Stimulated activated CD4-positive, alpha-beta T cell treated with anti-CD3 and anti-CD28 coated beads, Interleukin-15, amount 100 ng/mL, for 24 hours (primary cell): Measurements from ENCODE around the gene ERCC3.
A peak's percentile ranks its signal among the peaks of the same experiment; 100 is the strongest.

Experiments
- DNase-seq: peaks from one replicate; pipeline ENCODE4 v3.0.0-alpha.2; 2020

Gene ERCC3

DNA sequence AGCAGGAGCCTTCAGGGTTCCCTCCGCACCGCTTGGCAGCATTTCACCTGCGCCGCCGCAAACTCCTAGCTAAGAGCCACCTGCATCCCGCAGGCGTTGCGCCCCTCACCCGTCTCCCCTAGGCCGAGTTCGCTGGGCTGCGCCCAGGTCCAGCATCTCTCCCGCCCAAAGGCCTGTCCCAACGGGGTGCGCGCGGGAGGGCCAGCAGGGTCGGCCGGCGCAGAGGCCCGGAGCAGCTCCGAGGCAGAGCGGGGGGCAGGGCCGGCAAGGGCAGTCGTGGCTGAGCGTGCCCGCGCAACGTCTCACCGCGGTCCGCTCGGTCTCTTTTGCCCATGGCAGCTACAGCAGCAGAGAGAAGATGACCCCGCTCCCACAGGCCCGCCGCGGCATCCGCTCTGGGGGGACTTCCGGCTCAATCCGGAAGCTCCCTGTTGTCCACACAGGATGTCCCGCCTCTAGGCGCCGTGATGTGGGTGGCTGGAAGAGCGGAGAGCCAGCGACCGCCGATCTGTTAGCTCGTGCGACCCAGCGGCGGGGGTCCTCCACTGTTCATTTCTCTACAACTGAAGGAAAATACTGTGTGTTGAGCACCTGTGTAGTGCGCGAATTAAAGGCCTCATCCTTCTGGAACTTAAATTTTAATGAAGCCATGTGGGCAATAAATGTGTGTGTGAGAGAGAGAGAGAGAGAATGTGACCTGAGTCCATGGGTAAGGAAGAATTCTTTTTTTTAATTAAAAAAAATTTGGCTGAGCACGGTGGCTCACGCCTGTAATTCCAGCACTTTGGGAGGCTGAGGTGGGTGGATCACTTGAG, at the start of gene ERCC3:
Gene ERCC3 (minus strand): TSS at position 397 of the 815 bp plus-strand sequence. CDS start 63 bp downstream, at position 334.
- DNase-seq: peak; percentile 93

- DNase-seq: no peak
These were observed 49.3 kb upstream of the ERCC3 start for GRCh38 chr2:127343277-127343676.

DNA sequence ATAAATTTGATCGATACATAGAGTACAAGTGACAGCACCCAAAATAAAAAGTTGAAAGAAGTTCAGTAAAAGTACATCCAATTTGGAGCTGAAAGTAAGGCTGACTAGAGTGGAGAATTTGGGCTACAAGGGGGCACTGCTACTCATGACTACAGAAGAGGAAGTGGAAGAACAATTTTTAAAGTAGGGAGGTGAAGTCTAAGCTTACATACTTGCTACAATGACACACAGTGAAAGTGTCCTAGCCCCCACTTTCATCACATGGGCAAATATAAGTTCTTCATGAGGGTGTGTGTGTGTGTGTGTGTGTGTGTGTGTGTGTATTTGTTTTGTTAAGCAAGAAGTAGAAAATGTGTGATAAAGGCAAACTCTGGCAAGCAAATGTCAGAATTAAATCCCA, 48.2 kb upstream of the ERCC3 start:
- DNase-seq: no peak

- no peak for DNase-seq
These were observed 38.4 kb upstream of the ERCC3 start for GRCh38 chr2:127332335-127332734.

- no peak for DNase-seq
These were observed 36.8 kb upstream of the ERCC3 start for GRCh38 chr2:127330753-127331152.

GRCh38 chr2:127326289-127326945, 32.5 kb upstream of the ERCC3 start:
- no peak for DNase-seq

GRCh38 chr2:127324635-127325034, 30.7 kb upstream of the ERCC3 start:
- no peak for DNase-seq

GRCh38 chr2:127321303-127321702, 27.4 kb upstream of the ERCC3 start:
- no peak for DNase-seq

DNA sequence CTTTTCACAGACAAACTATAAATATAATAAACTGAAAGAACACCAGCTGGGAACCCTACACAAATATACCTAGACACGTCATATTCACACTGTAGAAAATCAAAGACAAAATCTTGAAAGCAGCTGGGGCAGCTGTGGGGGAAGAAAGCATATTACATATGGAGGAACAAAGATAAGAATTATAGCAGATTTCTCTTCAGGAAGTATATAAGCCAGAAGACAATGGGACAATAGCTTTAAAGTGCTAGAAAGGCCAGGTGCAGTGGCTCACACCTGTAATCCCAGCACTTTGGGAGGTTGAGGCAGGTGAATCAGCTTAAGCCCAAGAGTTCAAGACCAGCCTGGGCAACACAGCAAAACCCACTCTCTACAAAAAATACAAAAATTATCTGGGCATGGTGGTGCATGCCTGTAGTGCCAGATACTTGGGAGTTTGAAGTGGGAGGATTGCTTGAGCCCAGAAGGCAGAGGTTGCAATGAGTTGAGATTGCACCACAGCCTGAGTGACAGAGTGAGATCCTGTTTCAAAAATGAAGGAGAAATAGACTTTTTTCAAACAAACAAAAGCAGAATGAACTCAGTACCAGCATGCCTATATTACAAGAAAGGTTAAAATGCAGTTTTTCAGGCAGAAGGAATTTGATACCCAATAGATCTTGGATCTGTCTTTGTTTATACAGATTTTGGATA, 26.8 kb upstream of the ERCC3 start:
- DNase-seq: no peak

DNA sequence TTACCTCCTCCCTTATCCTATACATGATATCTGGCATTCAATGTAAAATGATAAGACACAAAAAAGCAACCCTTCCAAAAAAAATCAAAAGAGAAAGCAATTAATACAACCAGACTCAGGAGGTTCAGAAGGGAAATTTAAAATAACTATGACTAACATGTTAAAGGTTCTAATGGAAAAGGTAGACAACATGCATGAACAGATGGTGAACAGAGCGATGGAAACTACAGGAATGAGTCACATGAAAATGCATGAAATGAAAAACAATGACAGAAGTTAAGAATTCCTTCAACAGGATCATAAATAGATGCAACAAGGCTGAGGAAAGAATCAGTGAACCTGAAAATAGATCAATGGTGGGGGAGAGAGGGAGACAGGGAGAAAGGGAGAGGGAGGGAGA, 26.1 kb upstream of the ERCC3 start:
- DNase-seq: no peak

DNA sequence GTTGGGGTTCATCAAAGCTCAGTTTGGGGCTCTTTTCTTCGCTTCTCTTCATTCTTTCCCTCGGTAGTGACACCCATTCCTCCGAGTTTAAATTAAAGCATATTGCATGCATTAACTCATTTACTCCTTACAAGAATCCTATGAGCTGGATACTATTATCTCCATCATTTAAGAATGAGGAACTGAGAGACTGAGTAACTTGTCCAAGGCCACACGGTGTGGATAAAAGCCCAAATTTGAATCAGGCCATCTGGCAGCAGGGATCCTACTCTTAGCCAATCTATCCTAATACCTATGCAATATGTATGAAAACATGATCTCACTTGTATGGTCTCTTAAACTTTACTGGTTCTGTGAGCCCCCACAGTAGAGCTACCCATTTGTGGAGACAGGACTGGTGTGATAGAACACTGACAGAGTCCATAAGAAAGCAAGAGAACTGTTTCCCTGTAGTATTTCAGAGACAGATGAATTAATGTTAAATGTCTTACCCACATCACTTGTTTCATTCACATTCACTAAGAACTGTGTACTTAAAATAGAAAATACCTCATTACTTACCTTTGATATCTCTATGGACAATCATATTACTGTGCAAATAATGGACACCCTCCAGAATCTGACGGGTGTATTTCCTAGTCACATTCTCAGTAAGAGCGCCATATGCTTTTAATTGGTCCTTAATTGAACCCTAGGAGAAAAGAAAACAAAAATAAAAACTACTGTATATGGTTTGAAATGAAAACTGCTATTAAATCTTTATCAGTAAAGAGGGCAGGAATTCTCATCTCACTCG, 20.4 kb upstream of the ERCC3 start:
- DNase-seq: no peak

GRCh38 chr2:127313406-127313805, 19.5 kb upstream of the ERCC3 start:
- no peak for DNase-seq

DNA sequence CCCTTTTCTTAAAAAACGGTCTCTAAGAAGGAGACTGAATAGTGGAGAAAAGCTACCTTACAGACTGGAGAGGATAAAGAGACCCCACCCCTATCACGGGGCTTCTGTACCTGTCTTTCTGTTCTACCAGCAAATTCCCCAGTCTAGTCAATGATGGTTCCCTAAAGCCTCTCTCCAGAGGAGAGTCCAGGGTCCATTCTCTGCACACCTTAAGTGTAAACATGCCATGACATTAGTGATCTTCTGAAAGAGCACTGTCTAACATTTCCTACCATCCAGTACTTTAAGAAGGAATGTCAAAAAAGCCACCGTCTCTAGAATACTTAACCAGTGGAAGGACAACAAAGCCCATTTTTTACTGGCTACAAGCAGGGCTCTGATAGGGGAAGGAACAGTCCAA, 17.0 kb upstream of the ERCC3 start:
- no peak for DNase-seq

DNA sequence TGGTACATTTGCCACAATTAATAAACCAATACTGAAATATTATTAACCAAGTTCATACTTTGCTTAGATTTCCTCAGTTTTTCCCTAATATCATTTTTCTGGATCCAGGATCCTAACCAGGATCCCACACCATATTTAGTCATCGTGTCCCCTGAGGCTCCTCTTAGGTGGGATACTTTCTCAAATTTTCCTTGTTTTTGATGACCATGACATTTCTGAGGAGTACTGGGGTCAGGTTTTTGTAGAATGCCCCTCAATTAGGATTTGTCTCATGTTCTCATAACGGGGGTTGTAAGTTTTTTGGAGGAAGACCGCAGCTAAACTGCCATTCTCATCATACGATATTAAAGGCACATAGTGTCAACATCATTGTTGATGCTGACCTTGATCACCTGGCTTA, 15.5 kb upstream of the ERCC3 start:
- DNase-seq: no peak

GRCh38 chr2:127308586-127309138, 14.7 kb upstream of the ERCC3 start:
- no peak for DNase-seq

DNA sequence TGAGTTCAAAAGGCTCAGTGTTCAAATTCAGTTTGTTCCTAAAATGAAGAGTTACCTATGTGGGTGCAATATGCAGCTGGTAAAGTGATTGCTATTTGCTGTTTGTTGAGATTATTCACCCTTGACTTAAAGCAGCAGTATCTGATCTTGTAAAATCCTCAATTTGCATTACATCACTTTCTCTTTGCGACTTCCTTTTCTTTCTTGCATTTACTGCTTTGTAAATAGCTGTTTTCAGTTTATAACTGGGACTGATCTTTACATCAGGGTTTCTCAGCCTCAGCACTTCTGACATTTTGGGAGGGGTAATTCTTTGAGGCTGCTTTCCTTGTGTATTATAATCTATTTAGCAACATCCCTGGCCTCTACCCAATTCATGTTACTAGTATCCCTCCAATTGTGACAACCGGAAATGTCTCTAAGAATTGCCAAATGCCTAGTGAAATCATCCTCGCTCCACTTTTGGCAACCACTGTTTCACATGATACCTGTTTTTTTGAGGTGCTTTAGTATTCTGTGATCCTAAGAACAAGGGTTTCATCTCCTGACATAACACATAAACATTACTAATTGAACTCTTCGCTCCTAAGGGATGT, 12.1 kb upstream of the ERCC3 start:
- DNase-seq: no peak

- DNase-seq: no peak
These were observed 8.2 kb upstream of the ERCC3 start for GRCh38 chr2:127302168-127302567.

DNA sequence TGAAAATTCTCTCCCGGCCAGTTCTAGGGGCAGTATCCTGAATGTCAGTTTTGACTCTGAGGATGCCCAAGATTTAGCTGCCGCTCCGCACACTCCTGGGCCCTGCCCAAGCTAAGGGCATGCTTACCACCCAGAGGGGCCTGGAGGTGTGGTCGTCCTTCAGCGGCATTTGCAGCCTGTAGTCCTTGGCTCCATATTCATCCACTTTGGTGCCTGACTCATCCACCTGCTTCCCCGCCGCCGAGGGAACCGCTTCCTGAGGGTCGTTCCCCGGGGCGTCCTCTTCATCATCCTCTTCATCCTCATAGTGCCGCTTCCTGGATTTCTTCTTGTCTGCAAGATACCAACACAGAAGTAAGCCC, 577 bp downstream of the ERCC3 start:
- peak; percentile 28 for DNase-seq

GRCh38 chr2:127288274-127288673, 5.7 kb downstream of the ERCC3 start:
- DNase-seq: no peak

DNA sequence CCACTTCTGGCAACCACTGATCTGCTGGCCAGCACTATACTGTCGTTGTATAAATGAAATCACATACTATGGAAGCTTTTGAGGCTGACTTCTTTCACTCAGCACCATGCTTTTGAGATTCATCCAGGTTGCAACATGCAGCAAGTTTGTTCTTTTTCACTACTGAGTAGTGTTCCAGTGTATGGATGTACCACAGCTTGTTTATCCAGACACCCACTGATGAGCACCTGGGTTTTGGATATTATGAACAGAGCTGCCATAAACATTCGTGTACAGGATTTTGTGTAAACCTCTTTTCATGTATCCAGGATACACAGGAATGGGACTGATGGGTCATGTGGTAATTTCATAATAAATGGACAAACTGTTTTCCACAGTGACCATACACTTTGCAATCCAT, 10.7 kb downstream of the ERCC3 start:
- DNase-seq: no peak

DNA sequence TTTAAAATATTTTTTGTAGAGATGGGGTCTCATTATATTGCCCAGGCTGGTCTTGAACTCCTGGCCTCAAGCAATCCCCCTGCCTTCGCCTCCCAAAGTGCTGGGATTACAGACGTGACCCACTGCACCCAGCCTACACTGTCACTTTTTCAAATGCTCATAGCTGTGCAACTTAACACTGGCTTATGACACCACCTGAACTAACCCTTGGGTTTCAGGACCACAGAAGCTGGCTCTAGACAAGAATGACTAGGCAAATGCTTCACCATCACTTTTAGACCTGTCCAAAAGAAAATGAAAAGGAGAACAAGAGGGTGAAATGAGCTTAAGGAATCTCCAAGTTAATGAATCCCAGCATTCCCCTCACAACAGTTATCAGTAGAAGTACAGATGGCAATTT, 13.3 kb downstream of the ERCC3 start:
- no peak for DNase-seq

DNA sequence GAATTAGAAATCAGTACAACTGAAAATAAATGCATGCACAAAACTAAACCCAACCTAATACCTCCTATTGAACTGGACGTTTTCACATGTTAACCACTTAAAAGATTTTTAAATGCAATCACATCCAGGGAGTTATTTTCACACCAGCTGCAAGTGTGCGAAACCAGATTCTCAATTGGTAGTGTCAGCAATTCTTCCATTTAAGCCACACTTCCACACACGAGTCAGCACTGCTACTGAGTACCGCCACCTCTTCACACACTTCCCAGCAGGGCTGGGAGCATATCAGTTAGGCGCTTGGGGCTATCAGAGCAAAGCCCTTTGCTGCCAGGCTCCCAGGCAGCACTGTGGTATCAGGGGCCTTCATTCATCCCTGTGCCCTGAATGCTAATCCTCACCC, 14.2 kb downstream of the ERCC3 start:
- DNase-seq: no peak
